A549 treated with RU486 at 1 μM for 4 hours (cell line): ENCODE results near the gene ZDHHC24. TPM values are rescaled to one million over a fixed set of nuclear protein-coding genes. Genes with fewer than 3 reads are reported as not detected.

Experiments used
- total RNA-seq: library from RNA; stranded (reverse); fragments of 200-300 nt; extraction: Qiagen RNA extraction; gene quantifications from 5 replicates; pipeline ENCODE4 v1.2.3, GENCODE V29; 2022; ENCODE audit warnings: low read depth

The ZDHHC24 gene, protein sequence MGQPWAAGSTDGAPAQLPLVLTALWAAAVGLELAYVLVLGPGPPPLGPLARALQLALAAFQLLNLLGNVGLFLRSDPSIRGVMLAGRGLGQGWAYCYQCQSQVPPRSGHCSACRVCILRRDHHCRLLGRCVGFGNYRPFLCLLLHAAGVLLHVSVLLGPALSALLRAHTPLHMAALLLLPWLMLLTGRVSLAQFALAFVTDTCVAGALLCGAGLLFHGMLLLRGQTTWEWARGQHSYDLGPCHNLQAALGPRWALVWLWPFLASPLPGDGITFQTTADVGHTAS
- 8.9 to 15.3 TPM (median 13.1 TPM) in 5 replicates for total RNA-seq

DNA sequence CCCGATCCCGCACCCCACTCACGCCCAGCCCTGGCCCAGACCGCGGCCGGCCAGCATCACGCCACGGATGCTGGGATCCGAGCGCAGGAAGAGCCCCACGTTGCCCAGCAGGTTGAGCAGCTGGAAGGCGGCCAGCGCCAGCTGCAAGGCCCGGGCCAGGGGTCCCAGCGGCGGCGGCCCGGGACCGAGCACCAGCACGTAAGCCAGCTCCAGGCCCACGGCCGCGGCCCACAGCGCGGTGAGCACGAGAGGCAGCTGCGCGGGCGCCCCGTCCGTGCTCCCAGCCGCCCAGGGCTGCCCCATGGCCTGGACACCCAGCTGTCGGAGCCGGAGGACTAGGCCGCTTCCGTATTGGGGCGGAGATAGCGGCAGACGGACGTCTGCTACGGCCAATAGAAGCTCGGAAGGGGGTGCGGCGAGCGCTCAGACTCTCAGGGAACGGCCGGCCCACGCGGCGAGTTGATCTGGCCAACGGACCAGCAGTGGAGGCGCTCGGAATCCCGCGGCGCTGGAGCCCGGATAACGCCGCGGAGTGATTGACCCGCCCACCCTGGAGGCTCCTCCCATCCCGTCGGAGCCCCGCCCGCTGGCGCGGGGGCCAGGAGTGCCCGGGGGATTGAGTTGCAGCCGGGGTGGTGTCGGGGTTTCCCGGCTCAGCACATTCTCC is at the start of gene ZDHHC24:
Gene ZDHHC24 (minus strand): TSS at position 348 of the 667 bp plus-strand sequence. CDS start 45 bp downstream, at position 303.

DNA sequence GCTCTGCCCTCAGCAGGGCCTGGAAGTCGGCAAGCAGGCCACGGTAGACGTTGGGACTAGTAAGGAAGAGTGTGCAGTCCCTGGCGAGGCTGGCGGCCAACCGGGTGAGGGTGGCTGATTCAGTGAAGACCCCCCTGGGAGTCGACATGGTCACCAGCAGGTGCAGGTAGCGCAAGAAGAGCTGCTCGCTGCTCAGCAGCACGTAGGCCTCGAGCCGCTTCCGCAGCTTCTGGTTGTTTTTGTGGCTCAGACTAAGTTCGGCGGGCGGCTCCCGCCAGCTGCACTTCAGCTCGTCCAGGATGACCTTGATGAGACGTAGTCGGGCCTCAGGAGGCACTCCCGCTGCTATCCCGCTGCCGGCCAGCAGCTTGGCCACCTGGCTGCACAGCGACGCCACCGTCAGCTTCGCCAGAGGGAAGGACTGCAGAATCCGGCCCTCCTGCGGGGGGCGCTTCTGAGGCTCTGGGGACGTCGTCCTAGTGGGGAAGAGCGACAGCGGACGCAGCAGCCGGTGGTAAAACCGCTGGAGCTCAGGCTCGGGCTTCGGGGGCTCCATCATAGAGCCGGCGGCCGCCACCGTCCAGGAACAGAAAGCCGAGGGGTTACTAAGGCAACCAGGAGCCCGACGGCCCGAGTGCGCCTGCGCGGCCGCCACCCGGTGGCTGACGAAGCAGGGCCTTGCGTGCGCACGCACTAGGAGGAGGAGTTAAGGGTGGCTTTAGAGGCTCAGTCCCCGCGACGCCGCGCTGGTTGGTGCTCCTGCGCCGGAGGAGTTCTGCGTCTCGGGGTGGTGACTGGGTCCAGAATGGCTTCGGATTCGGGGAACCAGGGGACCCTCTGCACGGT is 46.8 kb upstream of the ZDHHC24 start, which contains the start of the genes CCDC87 and CCS:
Gene CCDC87 (minus strand): TSS at position 607 of the 846 bp plus-strand sequence. CDS start 48 bp downstream, at position 559.
Gene CCS (plus strand): TSS at position 729 of the 846 bp plus-strand sequence. CDS start 77 bp downstream, at position 806.

DNA sequence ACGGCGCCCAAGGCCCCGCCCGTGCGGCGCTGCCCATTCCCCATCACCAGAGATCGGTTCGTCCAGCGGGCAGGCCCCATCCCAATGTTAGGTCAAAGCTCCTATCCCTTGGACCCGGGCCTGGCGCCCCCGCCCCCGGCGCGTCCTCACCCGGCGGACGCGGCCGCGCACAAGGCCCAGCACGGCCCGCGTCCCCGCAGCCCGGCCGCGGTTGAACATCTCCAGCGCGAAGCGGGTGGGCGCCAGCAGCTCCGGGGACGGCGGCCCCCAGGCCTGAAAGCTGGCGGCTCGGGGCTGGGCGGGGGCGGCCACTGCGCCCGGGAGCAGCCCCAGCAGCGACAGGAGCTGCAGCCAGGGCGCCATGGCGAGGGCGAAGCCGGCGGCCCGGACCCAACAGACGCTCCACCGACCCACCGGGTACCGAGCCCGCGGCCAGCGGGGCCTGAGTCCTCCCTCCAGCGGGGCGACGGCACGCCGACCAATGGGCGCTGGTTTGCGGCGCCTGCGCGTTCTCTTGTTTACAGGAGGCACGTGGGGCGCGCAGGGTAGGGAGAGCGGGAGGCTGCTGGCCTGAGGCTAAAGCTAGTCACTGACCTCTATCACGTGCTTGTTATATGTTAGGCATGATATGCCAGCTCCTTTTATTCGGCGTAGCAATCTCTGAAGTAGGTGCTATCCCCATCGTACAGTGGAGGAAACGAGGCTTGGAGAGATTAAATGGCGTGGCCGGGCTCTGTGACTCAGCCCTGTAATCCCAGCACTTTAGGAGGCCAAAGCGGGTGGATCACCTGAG is 22.5 kb upstream of the ZDHHC24 start, which contains the start of gene CTSF:
Gene CTSF (minus strand): TSS at position 483 of the 793 bp plus-strand sequence. CDS start 120 bp downstream, at position 363.

DNA sequence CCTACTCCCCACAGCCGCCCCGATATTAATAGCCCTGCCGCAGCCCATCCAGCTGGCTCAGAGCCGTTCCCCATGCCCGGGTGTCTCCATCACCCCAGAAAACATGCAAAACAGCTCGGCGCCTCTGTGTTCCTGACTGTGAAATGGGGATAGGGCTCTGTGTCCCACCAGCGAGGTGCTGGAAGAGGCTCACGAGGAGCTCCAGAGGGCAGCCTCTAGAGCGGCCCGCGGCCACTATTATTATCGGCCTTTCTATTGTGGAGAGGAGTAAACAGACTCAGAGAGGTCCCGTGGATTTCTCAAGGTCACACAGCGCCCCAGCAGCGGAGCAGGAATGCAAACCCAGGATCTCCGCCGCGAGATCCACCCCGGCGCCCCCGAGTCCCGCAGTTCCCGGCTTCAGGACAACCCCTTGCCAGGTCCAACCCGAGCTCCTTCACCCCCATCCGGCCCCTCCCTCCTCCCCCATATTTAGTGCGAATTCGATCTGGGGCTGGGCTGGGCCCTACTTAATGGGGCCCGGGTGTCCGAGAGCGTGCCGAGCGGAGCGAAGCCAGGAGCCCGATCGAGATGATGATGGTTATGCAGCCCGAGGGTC is 619 bp upstream of the ZDHHC24 start, which contains the start of gene ACTN3:
Gene ACTN3 (plus strand): TSS at position 536 of the 598 bp plus-strand sequence. CDS start 35 bp downstream, at position 571.

DNA sequence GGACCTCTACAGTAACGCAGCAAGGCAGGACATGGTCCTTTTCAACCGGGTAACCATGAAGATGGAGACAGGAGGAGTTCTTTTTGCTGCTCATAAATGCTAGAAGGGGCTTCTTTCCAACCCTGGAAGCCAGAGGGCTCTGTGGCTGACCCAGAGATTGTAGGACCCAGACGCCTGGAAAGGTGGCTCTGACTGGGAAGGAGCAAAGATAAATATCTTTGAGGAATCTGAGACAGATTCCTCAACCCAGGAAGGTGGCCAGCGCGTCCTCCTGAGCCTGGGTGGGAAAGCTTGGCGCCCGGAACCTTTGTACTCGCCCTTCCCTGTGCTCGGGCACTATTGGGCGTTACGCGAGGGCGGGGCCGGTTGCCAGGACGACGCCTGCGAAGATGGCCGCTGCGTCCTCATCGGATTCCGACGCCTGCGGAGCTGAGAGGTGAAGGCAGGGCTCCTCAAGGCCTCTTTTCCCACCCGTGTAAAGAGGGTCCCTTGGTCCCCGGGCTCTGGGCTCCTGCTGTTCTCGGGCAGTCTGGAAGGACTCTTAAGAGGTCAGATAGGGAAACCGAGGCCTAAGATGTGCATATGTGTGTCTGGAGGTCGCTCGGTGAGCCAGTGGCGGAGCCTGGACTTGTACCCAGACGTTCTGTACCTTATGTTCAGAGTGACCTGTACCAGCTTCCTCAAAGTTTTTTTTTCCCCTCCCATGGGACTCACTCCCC is 35.4 kb downstream of the ZDHHC24 start, which contains the start of gene BBS1:
Gene BBS1 (plus strand): TSS at position 365 of the 719 bp plus-strand sequence. CDS start 25 bp downstream, at position 390.

GRCh38 chr11:66480117-66480938 is 65.5 kb downstream of the ZDHHC24 start, which contains the start of gene DPP3:
Gene DPP3 (plus strand): TSS chr11:66480434. CDS start chr11:66482201, 1,767 bp downstream.

Other genes starting within 250 kb of the ZDHHC24 start
- gene CD248, start 229.0 kb downstream of the ZDHHC24 start, total RNA-seq: 0.05 TPM in 1 of 5 replicates, not detected in the others
- gene RIN1, start 209.6 kb downstream of the ZDHHC24 start, total RNA-seq: 26.8 to 43.4 TPM (median 39.3 TPM) in 5 replicates
- 77.8 to 106 TPM (median 89.7 TPM) in 5 replicates for gene BRMS1, start 200.9 kb downstream of the ZDHHC24 start, total RNA-seq
- 13.2 to 19.8 TPM (median 18.8 TPM) in 5 replicates for gene B4GAT1, start 198.4 kb downstream of the ZDHHC24 start, total RNA-seq
- 2.6 to 5.4 TPM (median 4.9 TPM) in 5 replicates for gene SLC29A2, start 174.3 kb downstream of the ZDHHC24 start, total RNA-seq
- not detected in 5 replicates for gene NPAS4, start 125.0 kb downstream of the ZDHHC24 start, total RNA-seq
- gene MRPL11, start 107.2 kb downstream of the ZDHHC24 start, total RNA-seq: 87.3 to 129 TPM (median 112 TPM) in 5 replicates
- 4.3 to 6.6 TPM (median 5.7 TPM) in 5 replicates for gene PELI3, start 79.1 kb downstream of the ZDHHC24 start, total RNA-seq
- gene DPP3, start 65.6 kb downstream of the ZDHHC24 start, total RNA-seq: 48.5 to 54.5 TPM (median 51.5 TPM) in 5 replicates
- 8.5 to 11.3 TPM (median 9.7 TPM) in 5 replicates for gene BBS1, start 35.4 kb downstream of the ZDHHC24 start, total RNA-seq
- 0.06 TPM in 1 of 5 replicates, not detected in the others for gene ACTN3, start 855 bp upstream of the ZDHHC24 start, total RNA-seq
- gene CTSF, start 22.6 kb upstream of the ZDHHC24 start, total RNA-seq: 31.1 to 41.6 TPM (median 32.4 TPM) in 5 replicates
- 0.53 to 0.80 TPM (median 0.64 TPM) in 5 replicates for gene CCDC87, start 47.0 kb upstream of the ZDHHC24 start, total RNA-seq
- 24.8 to 30.2 TPM (median 26.8 TPM) in 5 replicates for gene CCS, start 47.1 kb upstream of the ZDHHC24 start, total RNA-seq
- 59.1 to 79.8 TPM (median 70.3 TPM) in 5 replicates for gene RBM14, start 70.6 kb upstream of the ZDHHC24 start, total RNA-seq
- 133 to 148 TPM (median 141 TPM) in 5 replicates for gene RBM4, start 92.7 kb upstream of the ZDHHC24 start, total RNA-seq
- gene RBM4B, start 131.8 kb upstream of the ZDHHC24 start, total RNA-seq: 19.2 to 21.8 TPM (median 21.7 TPM) in 5 replicates
- gene SPTBN2, start 183.2 kb upstream of the ZDHHC24 start, total RNA-seq: 8.0 to 12.0 TPM (median 11.0 TPM) in 5 replicates